Neural cell (in vitro differentiated cells): ENCODE data around the gene UNC5CL.

Source experiments
- CTCF ChIP-seq: fragments of 450-650 bp; IDR thresholded peaks from 2 replicates; pipeline ENCODE4 v1.5.1; 2014; ENCODE audit warnings: antibody characterized with exemption, mild to moderate bottlenecking, moderate library complexity; ENCODE audit not compliant: poor library complexity, severe bottlenecking
- MXI1 ChIP-seq: fragments of 450-650 bp; conservative IDR thresholded peaks from 2 replicates; pipeline ENCODE4 v1.6.1; 2014; ENCODE audit warnings: antibody characterized with exemption, mild to moderate bottlenecking; ENCODE audit not compliant: poor library complexity, severe bottlenecking

DNA sequence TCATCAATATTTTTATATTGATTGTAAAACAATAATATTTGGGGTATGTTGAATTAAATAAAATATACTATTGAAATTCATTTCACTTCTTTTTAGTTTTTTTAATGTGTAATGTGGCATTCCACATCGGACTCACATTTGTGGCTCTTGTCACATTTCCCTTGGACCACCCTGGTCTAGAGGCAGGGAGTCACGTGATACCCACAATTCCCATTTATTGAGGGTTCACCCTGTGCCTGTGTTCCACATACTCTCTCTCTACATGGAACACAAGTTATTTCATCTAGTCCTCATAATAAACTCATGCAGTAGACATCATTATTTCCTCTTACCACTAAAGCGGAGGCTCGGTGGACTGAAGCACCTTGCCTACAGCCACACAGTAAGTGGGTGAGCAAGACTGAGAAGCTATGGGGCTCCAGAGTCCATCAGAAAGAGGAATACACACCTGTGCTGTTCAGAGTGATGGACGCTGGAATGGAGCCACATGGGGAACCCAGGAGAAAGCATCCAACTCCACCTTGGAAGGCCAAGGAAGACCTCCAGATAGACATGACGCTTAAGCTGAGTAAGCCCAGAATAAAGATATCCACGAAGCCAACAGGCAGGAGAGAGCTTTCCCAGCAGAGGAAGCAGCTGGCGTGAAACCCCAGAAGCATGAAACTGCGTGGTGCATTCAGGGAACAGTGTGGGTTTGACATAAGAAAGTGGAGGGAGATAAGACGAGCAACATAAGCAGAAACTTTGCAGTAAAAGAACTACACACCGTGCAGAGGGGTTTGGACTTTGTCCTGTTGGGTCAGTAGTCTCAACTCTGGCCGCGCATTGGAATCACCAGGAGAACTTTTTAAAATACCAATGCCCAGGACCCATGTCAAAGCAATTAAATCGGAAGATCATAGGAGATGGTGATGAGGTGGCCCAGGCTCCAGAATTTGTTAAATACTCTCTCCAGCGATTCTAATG is 49.5 kb downstream of the UNC5CL start:
- TF ChIP-seq MXI1 (no peak), CTCF (no peak)
